ENCODE data around the gene TMSB15A.
"Not testable (repeated sequence)": the region's sequence is repeated elsewhere in the genome, so short reads cannot be mapped to it uniquely, and the experiment has no call there.

TMSB15A gene

DNA sequence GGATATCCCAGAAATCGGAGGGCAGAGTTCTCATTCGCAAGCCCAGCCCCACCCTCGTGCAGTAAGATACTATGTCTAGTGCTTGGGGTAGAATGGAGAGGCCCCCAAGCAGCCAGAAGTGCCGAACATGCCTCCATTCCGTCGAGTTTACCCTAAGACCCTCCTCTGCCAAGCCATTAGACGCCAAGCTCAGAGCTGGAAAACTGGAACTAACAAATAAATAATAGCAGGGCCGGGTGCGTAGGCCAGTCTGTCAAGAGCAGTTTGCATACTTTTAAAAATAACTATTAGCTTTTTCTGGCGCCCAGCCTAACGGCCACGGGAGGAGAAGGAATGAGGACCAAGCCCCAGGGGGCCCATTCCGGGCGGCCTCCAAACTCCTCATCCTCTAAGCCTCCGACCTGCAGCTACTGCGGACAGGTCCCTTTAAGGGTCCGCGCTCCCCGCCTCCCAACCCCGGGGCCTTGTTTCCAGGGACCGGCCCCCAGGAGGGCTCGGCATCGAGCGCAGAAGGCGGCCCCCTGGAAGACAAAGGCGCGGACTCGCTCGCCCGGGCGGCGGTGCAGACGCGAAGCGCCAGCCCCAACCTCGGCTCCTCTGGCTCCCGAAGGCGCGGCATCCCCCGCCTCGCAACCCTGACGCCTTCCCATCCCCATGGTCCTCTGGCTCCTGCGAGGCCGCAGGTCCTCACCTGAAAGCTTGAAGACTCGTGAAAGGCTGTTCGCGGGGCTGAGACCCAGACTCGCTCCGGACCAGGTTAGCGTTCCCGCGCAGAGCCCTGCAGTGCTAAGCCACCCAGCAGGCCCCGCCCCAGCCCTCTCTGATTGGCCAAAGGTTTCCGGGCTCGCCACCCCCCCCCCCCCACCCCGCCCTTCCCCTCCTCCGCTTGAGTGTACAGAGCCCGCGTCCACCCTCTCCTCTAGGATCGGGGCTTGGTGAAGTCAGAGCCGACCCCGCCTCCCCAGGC, at the start of gene TMSB15A:
Gene TMSB15A, minus strand, starts transcription at position 765 of the 967 bp plus-strand sequence.
- peak; percentile 85 for DNase-seq (ENCODE audit: low spot score)

DNA sequence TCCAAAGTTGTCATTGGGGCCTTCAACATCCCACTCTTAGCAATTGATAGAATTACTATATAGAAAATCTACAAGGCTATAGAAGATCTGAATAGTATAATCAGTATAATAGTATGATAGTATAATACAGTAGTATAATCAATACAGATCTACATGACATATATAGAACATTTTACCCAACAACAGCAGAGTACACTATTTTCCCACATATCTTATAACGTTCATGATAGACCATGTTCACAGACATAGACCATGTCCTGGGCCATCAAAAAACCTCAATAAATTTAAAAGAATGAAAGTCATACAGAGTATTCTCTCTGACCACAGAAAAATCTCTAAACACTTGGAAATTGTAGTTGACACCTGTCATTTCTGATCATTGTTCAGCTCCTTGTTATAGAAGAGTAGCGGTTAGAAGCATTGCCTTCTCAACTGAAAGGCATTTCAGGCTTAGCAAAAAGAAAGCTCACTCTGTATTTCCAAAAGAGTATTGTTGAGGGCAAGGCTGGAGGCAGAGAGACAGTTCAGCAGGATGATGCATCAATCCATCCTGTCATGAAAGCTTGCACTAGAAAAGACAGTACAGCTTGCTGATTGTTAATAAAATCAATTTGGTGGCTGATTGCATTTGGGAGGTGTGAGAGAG, 44.0 kb upstream of the TMSB15A start:
- no peak for DNase-seq (ENCODE audit: low spot score)

DNA sequence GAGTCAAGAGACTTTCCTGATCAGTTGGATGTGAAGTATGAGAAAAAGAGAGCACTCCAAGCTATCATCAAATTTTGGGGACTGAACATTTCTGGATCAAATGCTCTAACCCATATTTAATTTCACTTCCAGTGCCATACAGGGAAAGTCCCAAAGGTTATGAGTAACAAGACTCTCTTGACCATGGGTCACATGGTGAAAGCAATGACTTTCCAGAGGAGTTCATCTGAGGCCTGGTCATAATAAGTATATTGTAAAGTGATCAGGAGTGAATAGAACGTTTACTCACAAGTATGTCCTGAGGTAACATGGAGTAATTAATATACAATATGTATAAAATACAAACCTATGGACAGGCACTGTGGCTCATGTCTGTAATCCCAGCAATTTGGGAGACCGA, 42.1 kb upstream of the TMSB15A start:
- no peak for DNase-seq (ENCODE audit: low spot score)

DNA sequence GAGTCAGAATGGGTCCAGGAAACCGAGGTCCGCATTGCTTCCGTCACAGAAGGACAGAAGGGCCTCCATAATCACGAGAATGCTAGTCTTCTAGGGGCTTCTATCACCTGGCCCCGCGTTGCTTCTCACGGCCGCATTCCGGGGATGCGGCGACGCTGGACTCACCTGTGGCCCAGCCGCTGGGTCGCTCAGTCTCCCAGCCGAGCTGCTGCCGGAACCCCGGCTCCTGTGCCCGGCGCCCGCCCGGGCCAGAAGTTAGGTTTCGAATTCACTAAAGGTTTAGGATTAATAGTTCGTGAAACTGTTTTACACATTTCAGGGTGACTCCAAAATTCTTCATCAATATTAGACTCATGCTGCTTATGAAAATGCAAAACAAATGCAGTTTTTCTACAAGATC, 31.7 kb upstream of the TMSB15A start:
- no peak for DNase-seq (ENCODE audit: low spot score)

DNA sequence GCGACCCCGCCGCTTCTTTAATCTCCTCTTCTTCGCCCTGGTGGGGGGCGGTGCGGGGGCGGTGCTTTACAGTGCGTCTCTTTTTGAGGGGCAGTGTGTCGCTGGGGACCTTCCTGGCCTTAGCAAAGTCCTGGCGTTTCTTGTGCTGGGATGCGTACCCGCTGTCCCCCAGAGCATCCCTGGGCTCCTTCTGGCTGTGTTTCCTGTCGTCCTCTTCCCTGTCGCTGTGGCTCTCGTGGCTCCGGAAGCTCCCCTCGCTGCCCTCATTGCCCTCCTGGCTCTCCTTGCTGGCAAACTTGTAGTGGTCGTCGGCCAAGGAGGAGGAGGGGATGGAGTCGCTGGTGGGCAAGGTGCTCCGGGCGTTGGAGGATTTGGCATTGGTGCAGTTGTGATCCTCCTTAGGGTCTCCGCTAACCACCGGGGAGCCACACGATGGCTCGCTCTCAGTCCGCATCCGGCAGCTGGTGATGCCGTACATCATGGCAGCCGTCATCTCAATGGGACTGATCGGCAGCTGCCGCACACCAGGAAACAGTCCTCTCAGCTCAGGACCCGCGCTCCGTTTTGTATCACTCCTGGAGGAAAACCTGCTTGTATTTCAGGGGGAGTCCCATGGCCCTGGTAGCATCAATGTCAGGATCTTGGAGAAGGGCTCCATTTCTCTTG, 30.4 kb upstream of the TMSB15A start:
- peak; percentile 1 for DNase-seq (ENCODE audit: low spot score)

DNA sequence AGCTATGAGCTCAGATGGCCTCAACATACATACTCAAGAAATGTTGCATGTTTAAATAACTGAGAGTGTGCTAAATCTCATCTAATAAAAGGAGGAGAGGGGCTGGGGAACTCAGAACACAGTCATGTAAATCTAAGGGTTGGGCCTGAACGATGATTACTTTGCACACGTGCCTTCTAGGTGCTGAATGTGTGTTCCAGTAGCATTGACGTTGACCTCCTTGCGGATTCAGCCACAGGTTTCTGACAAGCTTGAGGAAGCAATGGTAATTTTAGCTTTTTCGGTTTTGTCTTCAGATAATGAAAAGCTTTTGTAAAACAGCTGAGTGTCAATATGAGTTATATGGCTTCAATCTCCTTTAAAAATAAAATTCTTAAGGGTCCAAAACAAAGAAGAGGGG, 29.6 kb upstream of the TMSB15A start:
- not testable (repeated sequence) for DNase-seq (ENCODE audit: low spot score)

DNA sequence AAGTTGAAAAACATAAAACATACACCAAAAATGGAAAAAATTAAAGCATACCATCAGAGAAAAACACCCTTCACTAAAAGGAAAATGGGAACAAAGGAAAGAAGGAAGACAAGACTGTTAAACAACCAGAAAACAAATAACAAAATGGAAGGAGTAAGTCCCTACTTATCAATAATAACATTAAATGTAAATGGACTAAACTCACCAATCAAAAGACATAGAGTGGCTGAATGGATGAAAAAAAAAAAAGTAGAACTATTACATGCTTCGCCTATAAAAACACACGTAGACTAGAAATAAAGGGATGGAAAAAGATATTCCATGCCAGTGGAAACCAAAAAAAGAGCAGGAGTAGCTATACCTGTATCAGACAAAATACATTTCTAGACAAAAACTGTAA, 19.4 kb upstream of the TMSB15A start:
- DNase-seq (ENCODE audit: low spot score): no peak

DNA sequence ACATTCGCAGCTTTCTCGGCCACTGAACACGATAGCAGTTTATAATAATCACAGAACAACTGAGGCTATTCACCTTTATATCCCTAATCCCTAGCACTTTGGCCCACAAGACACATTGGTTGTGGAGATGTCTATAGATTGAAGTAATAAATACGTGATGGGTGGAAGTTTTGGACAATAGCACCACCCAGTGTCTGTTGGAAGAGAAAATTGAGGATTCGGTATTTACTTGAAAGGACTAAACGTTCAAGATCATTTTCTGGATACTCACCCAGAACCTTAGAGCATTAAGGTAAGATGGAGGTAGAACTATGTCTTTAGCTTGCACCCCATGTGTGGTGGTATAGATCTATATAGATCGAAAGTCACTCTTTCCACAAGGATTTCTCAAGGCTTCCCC, 787 bp upstream of the TMSB15A start:
- peak; percentile 3 for DNase-seq (ENCODE audit: low spot score)

DNA sequence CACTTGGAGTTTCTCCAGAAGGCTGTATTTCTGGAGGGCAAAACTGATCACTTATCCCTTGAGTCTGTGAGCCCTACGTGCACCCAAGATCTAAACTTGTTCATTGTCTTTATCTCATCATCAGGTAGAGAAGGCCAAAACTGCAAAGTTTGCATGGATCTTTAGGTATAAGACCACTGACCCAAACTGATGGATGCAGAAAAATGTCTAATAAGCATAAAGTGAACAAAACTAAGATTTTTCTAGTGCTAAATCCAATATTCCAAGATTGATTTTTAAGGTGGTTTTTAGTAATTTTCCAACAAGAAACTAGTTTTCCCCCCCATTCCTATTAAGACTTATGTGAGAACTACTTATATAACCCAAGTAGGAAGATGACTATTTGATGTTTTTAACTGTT, 2.0 kb downstream of the TMSB15A start:
- no peak for DNase-seq (ENCODE audit: low spot score)

DNA sequence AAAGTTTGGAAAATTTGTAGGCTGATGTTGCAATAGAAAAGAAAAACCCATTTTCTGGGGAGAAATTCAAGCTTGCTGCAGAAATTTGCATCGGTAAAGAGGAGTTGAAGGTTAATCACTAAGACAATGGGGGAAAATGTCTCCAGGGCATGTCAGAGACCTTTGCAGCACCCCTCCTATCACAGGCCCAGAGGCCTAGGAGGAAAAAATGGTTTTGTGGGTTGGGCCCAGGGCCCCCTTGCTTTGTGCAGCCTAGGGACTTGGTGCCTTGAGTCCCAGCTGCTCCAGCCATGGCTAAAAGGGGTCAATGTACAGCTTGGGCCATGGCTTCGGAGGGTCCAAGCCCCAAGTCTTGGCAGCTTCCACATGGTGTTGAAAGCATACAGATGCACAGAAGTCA, 17.8 kb downstream of the TMSB15A start:
- no peak for DNase-seq (ENCODE audit: low spot score)

DNA sequence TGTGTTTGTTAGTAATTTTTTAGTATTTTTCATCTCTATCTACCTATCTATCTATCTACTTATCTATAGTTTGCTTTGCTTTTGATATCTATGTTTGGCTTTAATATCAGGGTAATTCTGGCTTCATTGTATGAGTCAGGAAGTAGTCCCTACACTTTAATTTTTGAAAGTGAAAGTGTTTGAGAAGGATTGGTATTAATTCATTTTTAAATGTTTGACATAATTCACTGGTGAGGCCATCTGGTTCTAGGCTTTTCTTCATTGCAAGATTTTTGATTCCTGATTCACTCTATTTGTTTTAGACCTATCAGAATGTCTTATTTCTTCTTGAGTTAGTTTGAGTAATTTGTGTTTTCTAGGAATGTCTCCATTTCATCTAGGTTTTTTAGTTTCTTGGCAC, 24.8 kb downstream of the TMSB15A start:
- no peak for DNase-seq (ENCODE audit: low spot score)

DNA sequence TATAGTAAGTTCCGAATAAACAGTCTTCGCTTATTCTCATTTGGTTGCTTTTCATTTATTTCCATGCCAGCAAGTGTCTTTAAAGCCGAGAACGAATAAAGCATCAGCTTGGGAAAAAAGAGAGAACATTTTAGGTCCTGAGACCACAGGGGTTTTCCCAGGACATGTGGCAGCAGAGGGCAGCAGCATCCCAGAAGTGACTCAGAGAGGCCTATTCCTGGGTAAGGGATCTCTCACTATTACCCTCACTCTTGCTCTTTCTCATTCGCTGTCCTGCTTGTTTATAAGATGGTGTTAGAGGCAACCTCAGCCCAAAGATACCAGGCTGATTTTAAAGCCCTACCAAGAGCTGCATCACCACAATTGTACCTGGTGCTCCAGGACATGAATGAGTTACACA, 37.8 kb downstream of the TMSB15A start:
- DNase-seq (ENCODE audit: low spot score): not testable (repeated sequence)

DNA sequence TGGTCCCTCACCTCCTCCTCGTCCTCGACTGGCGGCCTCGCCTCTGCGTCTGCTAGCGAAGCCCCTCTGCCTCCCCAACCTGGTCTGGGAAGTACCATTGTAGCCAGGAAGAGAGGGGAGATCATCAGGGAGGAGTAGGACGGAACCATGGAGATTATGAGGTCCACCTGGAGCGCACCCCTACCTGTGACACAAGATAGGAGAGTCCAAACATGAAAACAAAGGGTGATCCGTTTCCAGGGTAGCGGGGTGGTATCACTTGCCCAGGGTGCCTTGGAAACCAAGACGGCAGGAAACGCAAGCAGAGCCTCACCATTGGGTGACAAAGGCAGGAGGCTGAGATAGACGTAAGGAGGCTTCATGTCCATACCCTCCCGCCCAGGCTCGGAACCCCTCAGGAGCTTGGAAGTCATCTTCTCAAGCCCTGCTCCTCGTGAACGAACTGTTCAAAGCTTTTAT, 44.7 kb downstream of the TMSB15A start, which contains the start of gene TCP11X2:
Gene TCP11X2, minus strand, starts transcription at position 51 of the 459 bp plus-strand sequence.
- DNase-seq (ENCODE audit: low spot score): not testable (repeated sequence)

DNA sequence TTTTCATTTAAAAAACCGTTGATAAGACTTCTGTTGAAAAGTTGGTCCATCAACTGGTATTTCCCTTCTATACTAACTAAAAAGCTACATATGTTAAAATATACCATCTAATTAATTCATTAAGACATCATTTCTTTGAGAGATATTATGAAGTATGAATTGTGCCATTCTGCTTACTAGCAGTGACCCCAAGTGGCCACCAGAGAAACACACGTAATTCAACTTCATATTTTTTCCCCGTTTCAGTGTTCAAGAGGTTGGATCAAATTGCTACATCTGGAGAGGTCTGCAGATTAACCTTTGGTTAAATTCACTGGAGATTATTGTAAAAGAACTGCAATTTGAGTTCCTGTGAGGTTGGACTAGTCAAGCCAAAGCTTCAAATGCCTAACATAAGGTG, 46.3 kb downstream of the TMSB15A start:
- not testable (repeated sequence) for DNase-seq (ENCODE audit: low spot score)
